Aorta (tissue), 5 donors: ENCODE measurements around the gene HIF3A. TPM values are rescaled to one million over a fixed set of nuclear protein-coding genes. Genes with fewer than 3 reads are reported as not detected.
A peak's percentile ranks its signal among the peaks of the same experiment; 100 is the strongest.

ENCODE experiments used
- ATAC-seq: fragments of 200-7000 bp; cut with Tn5 transposase; one replicate; pipeline ENCODE4 v1.9.1; 2022; ENCODE audit warnings: moderate library complexity; ENCODE audit not compliant: low FRiP score
- DNase-seq, 2 donors: peaks; one replicate each; pipeline ENCODE4 v3.0.0-alpha.2; 2020
- H3K27ac ChIP-seq, 2 donors: one replicate each; pipeline ENCODE4 v1.5.1; 2013; ENCODE audit warnings: low read length in 2 of 2, mild to moderate bottlenecking in 2 of 2, moderate library complexity in 2 of 2, control low read depth in 1 of 2, inconsistent platforms in 1 of 2, low read depth in 1 of 2
- H3K27me3 ChIP-seq, 2 donors: one replicate each; pipeline ENCODE4 v1.6.1; 2013; ENCODE audit warnings: control low read depth in 1 of 2, low read length in 1 of 2, mild to moderate bottlenecking in 1 of 2, moderate library complexity in 1 of 2; ENCODE audit not compliant: insufficient read depth in 2 of 2, control insufficient read depth in 1 of 2
- H3K36me3 ChIP-seq, 2 donors: one replicate each; pipeline ENCODE4 v1.6.1; 2013; ENCODE audit warnings: control low read depth in 1 of 2, low read length in 1 of 2, mild to moderate bottlenecking in 1 of 2; ENCODE audit not compliant: insufficient read depth in 2 of 2, control insufficient read depth in 1 of 2
- H3K4me1 ChIP-seq, 2 donors: one replicate each; pipeline ENCODE4 v1.6.1; 2013; ENCODE audit warnings: low read length in 2 of 2, control low read depth in 1 of 2, mild to moderate bottlenecking in 1 of 2, moderate library complexity in 1 of 2; ENCODE audit not compliant: insufficient read depth in 2 of 2, control insufficient read depth in 1 of 2
- H3K4me3 ChIP-seq, 2 donors: one replicate each; pipeline ENCODE4 v1.5.1; 2013; ENCODE audit warnings: low read length in 2 of 2, control low read depth in 1 of 2, mild to moderate bottlenecking in 1 of 2
- H3K9me3 ChIP-seq: one replicate; pipeline ENCODE4 v1.6.1; 2013; ENCODE audit warnings: mild to moderate bottlenecking, low read length; ENCODE audit not compliant: control insufficient read depth
- WGBS, 2 donors: extraction: QIAGEN DNeasy Blood & Tissue Kit; methylation state at CpG; one replicate each; pipeline ENCODE4 v1.1.7; 2013; 5-methylcytosine and 5-hydroxymethylcytosine counted together
- intact Hi-C, 2 donors: fragments of 100-400 bp; cut with DNase I; formaldehyde crosslinking; loops; one replicate each; pipeline versions ENCODE4 v1.14.2 to v1.15.0; 2022
- polyA plus RNA-seq, 2 donors: library from polyadenylated mRNA; stranded (reverse); fragments of 200-250 nt; gene quantifications; one replicate each; pipeline ENCODE4 v1.2.3, GENCODE V29; 2013
- total RNA-seq, 2 donors: library from RNA; stranded (reverse); fragmentation: NEBNext Ultra II Directional; extraction: Animal tissue kit (Norgen Biotek cat#: 25700); gene quantifications; one replicate each; pipeline ENCODE4 v1.2.1, GENCODE V29; 2021
- donor health status: healthy with polysubstance abuse.
- donor health status: Bipolar disorder and iron deficiency.
- donor health status: DM: no; HTN: no; CAD: no.
- donor health status: DM: no; HTN: no; CAD: no.
- donor health status: DM: yes; HTN: yes; CAD: no.

Gene HIF3A
- total and polyA plus RNA-seq, 4 donors: 7.0 to 78.4 (median 46.5) TPM

DNA sequence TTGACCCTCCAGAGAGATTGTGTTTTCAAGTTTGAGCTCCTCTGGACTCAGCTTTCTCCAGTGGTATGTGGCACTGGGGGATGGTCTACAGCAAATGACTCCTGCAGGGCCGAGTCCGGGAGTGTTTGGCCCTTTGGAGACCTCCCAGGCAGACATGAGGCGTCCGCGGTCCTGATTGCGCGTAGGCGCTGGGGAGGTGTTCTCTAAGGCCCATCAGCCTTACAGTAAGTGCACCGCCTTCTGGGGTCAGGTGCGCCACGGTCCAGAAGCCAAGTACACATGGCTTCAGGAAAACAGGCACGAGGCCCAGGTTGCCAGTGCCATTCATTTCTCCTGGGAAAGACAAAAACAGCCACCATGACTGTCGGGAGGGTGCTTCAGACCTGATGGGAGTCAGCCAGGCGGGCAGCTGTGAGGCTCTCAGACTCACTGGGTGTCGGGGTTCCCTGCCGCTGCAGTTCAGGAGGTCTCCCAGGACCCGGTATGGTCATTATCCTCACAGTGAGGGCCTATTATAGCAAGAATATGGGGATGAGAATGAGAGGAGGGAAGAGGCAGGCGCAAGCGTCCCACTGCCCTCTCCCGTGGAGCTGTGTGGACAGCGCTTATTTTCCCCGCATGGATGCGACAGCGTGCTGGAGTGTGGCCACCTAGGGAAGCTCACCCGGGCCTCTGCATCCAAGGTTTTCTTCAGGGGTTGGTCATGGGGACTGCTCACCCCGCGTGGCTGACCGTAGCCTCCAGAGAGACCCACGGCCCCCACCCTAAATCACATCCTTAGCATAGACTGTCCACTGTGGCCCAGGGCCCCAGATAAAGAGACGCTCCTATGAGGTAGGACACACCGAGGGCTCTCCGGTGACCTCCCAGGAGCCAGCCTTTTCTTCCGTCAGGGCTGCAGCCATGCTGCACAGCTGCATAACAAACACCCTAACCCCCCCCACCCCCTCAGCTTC, 94.7 kb downstream of the HIF3A start:
- no peaks in the 10 kb centered on the region for H3K27me3 ChIP-seq
- DNase-seq (peak in 1 of 2 donors; percentile 53), ATAC-seq (no peak)
- peaks cover 0 to 1% of the 10 kb centered on the region in 2 donors for H3K36me3 ChIP-seq
- H3K4me3 ChIP-seq: no peak overlapping the region
- WGBS, 2 donors: 81 to 82% methylated on average over 33 of the region's 33 CpGs
- H3K9me3 ChIP-seq: no peaks in the 10 kb centered on the region
- intact Hi-C loops: no loop called here
- H3K27ac ChIP-seq: no peak overlapping the region
- no peaks in the 10 kb centered on the region for H3K4me1 ChIP-seq

DNA sequence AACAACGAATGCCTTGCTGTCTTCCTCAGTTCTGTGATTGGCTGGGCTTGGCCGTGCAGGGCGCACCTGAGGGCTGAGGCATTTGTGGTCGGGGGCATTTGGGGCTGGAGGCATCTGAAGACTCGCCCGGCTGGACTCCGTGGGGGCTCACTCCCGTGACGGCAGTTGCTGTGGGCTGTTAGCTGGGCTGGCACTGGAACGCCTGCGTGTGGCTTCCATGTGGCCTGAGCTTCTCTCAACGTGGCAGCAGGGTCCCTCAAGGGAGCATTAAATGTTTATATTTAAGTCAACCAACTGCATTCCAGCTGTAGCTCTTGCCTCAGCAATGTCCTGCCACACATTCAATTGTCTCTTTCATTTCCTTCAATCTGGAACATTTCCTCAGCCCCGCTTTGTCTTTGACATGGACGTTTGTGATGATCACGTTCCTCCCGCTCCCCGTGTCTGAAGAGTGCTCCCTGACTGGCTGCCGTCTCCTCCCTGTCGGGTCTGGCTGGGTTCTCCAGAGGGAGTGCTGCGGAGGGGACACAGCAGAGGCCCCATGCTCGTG, 95.5 kb downstream of the HIF3A start:
- DNase-seq (peak; percentile 58 to 80), ATAC-seq (peak; percentile 4)
- intact Hi-C loops: no loop called here
- H3K36me3 ChIP-seq: peaks cover 0 to 1% of the 10 kb centered on the region in 2 donors
- H3K27ac ChIP-seq: no peak overlapping the region
- H3K27me3 ChIP-seq: no peaks in the 10 kb centered on the region
- no peaks in the 10 kb centered on the region for H3K4me1 ChIP-seq
- H3K9me3 ChIP-seq: no peaks in the 10 kb centered on the region
- no peak overlapping the region for H3K4me3 ChIP-seq
- 9 to 15% methylated on average over 21 of the region's 21 CpGs for WGBS, 2 donors

DNA sequence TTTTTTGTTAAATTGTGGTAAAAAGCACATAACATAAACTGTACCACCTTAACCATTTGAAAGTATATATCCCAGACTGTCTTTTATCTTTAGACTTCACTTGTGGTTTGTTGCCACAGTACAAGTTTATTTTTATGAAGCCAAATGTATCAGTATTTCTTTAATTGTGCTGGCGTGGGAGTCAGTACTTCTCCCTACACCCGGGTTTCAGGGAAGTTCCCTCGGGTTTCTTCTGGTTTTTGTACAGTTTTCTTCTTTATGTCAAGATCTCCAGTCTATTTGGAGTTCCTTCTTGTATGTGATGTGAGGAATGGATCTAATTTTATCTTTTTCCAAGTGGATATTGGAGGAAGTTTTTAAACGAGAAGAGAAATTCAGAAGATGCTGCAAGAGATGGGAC, 96.0 kb downstream of the HIF3A start:
- H3K36me3 ChIP-seq: peaks cover 0 to 1% of the 10 kb centered on the region in 2 donors
- intact Hi-C loops: no loop called here
- 7% methylated on average over 4 of the region's 4 CpGs for WGBS, 2 donors
- H3K4me3 ChIP-seq: no peak overlapping the region
- no peaks in the 10 kb centered on the region for H3K9me3 ChIP-seq
- H3K4me1 ChIP-seq: no peaks in the 10 kb centered on the region
- DNase-seq: no peak
- ATAC-seq: no peak
- no peaks in the 10 kb centered on the region for H3K27me3 ChIP-seq
- H3K27ac ChIP-seq: no peak overlapping the region

Other genes starting within 250 kb of the HIF3A start
- not detected for gene IGFL3, start 172.4 kb upstream of the HIF3A start, total RNA-seq
- not detected for gene IGFL3, start 172.4 kb upstream of the HIF3A start, polyA plus RNA-seq
- under 1 TPM in 1 of 2 donors, not detected in 1; 0.36 TPM for gene IGFL2, start 148.8 kb upstream of the HIF3A start, total RNA-seq
- gene IGFL2, start 148.8 kb upstream of the HIF3A start, polyA plus RNA-seq: not detected
- gene IGFL1, start 67.3 kb upstream of the HIF3A start, total RNA-seq: not detected
- not detected for gene IGFL1, start 67.3 kb upstream of the HIF3A start, polyA plus RNA-seq
- gene PPP5C, start 50.0 kb downstream of the HIF3A start, total RNA-seq: 10 to 100 TPM; 62.7 to 63.7 TPM
- gene PPP5C, start 50.0 kb downstream of the HIF3A start, polyA plus RNA-seq: 10 to 100 TPM; 23.0 to 54.3 TPM
- 10 to 100 TPM; 18.8 to 25.7 TPM for gene CCDC8, start 116.5 kb downstream of the HIF3A start, total RNA-seq
- 10 to 100 TPM in 1 of 2 donors, 1 to 10 TPM in 1; 9.6 to 11.0 TPM for gene CCDC8, start 116.5 kb downstream of the HIF3A start, polyA plus RNA-seq
- gene PNMA8C, start 131.9 kb downstream of the HIF3A start, total RNA-seq: 1 to 10 TPM; 3.1 to 4.3 TPM
- 1 to 10 TPM; 1.2 to 1.6 TPM for gene PNMA8C, start 131.9 kb downstream of the HIF3A start, polyA plus RNA-seq
- gene PNMA8A, start 174.5 kb downstream of the HIF3A start, total RNA-seq: 10 to 100 TPM in 1 of 2 donors, 1 to 10 TPM in 1; 6.8 to 12.4 TPM
- 1 to 10 TPM; 3.3 to 6.8 TPM for gene PNMA8A, start 174.5 kb downstream of the HIF3A start, polyA plus RNA-seq
- gene PNMA8B, start 198.8 kb downstream of the HIF3A start, total RNA-seq: 1 to 10 TPM; 1.5 to 5.2 TPM
- under 1 TPM; 0.75 to 0.82 TPM for gene PNMA8B, start 198.8 kb downstream of the HIF3A start, polyA plus RNA-seq